ENCODE measurements around the gene COA3.
"Not testable (repeated sequence)": the region's sequence is repeated elsewhere in the genome, so short reads cannot be mapped to it uniquely, and the experiment has no call there.

The COA3 gene

GRCh38 chr17:42773290-42774035 lies 25.0 kb downstream of the COA3 start, which contains the start of gene VPS25:
Gene VPS25, plus strand, starts transcription at chr17:42773449. Its CDS starts 27 bp downstream, at chr17:42773476.
- peak; percentile 47 to 63 (median 53) for DNase-seq
- Histone ChIP-seq H3K9me3 (ENCODE audit: control insufficient read depth, low read length) (no peaks in the 10 kb centered on the region), H3K4me1 (ENCODE audit: control insufficient read depth, insufficient read depth, low read length, poor library complexity, severe bottlenecking) (peaks cover 6% of the 10 kb centered on the region), H3K27me3 (replicated peaks; ENCODE audit: control insufficient read depth, insufficient read depth, low read length, poor library complexity, severe bottlenecking) (no peaks in the 10 kb centered on the region), H3K36me3 (ENCODE audit: control insufficient read depth, insufficient read depth, low read length) (peaks cover 26% of the 10 kb centered on the region), H3K4me3 (ENCODE audit: insufficient read depth, low read depth, low read length, poor library complexity, severe bottlenecking) (peak within 1 kb of the TSS; percentile 85), H3K27ac (ENCODE audit: insufficient read depth, low read length, poor library complexity, severe bottlenecking) (peak within 1 kb of the TSS; percentile 81)

GRCh38 chr17:42772945-42773289 lies 25.6 kb downstream of the COA3 start:
- Histone ChIP-seq H3K27ac (ENCODE audit: insufficient read depth, low read length, poor library complexity, severe bottlenecking) (peak overlapping the region; percentile 81), H3K4me1 (ENCODE audit: control insufficient read depth, insufficient read depth, low read length, poor library complexity, severe bottlenecking) (peaks cover 6% of the 10 kb centered on the region), H3K4me3 (ENCODE audit: insufficient read depth, low read depth, low read length, poor library complexity, severe bottlenecking) (peak overlapping the region; percentile 85), H3K27me3 (replicated peaks; ENCODE audit: control insufficient read depth, insufficient read depth, low read length, poor library complexity, severe bottlenecking) (no peaks in the 10 kb centered on the region), H3K36me3 (ENCODE audit: control insufficient read depth, insufficient read depth, low read length) (peaks cover 21% of the 10 kb centered on the region), H3K9me3 (ENCODE audit: control insufficient read depth, low read length) (no peaks in the 10 kb centered on the region)
- DNase-seq: no peak

DNA sequence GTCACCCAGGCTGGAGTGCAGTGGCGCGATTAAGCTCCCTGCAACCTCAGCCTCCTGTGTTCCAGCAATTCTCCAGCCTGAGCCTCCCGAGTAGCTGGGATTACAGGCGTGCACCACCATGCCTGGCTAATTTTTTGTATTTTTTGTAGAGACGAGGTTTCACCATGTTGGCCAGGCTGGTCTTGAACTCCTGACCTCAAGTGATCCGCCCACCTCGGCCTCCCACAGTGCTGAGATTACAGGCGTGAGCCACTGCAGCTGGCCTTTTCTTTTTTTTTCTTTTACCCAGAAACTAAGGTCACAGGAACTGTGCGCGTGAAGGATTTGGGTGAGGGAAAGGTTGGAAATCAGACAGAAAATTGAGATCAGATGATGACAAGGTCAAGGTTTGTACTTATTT lies 28.5 kb downstream of the COA3 start:
- not testable (repeated sequence) for H3K4me3 ChIP-seq (ENCODE audit: insufficient read depth, low read depth, low read length, poor library complexity, severe bottlenecking); H3K36me3 ChIP-seq (ENCODE audit: control insufficient read depth, insufficient read depth, low read length)

DNA sequence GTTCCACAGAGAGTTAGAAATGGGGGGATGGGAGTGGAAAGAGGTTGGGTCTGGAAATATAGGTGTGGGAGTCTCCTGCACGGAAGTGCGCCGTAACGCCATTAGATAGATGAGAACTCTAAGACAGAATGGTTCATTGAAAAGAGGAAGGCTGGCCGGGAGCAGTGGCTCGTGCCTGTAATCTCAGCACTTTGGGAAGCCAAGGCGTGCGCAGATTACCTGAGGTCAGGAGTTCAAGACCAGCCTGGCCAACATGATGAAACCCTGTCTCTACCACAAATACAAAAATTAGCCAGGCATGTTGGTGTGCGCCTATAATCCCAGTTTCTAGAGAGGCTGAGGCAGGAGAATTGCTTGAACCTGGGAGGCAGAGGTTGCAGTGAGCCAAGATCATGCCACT lies 30.5 kb downstream of the COA3 start:
- peaks cover 10% of the 10 kb centered on the region for H3K27me3 ChIP-seq (replicated peaks; ENCODE audit: control insufficient read depth, insufficient read depth, low read length, poor library complexity, severe bottlenecking)
- H3K27ac ChIP-seq (ENCODE audit: insufficient read depth, low read length, poor library complexity, severe bottlenecking); H3K36me3 ChIP-seq (ENCODE audit: control insufficient read depth, insufficient read depth, low read length); DNase-seq; H3K4me3 ChIP-seq (ENCODE audit: insufficient read depth, low read depth, low read length, poor library complexity, severe bottlenecking); H3K4me1 ChIP-seq (ENCODE audit: control insufficient read depth, insufficient read depth, low read length, poor library complexity, severe bottlenecking); H3K9me3 ChIP-seq (ENCODE audit: control insufficient read depth, low read length): not testable (repeated sequence)

More for the DNA sequence above, 28.5 kb downstream of the COA3 start:
- not testable (repeated sequence) for H3K9me3 ChIP-seq (ENCODE audit: control insufficient read depth, low read length); H3K27me3 ChIP-seq (replicated peaks; ENCODE audit: control insufficient read depth, insufficient read depth, low read length, poor library complexity, severe bottlenecking); H3K4me1 ChIP-seq (ENCODE audit: control insufficient read depth, insufficient read depth, low read length, poor library complexity, severe bottlenecking); DNase-seq; H3K27ac ChIP-seq (ENCODE audit: insufficient read depth, low read length, poor library complexity, severe bottlenecking)

DNA sequence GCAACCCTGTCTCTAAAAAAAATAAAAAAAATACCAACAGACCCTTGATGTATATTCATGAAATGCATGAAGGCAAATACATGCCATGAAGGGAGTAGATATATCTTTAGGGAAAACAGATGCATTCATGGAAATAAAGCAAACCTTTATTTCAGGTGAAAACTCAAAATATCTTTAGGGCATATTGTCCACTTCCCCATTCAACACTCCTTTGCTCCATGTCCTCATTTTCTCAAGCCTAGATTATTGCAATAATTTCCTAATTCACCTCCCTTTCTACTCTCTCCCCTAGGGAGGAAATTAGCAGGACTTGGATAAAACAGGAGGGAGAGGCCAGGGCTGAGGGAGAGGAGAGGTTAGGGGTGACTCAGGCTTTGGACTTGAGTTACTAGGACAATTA lies 31.0 kb downstream of the COA3 start:
- Histone ChIP-seq H3K4me1 (ENCODE audit: control insufficient read depth, insufficient read depth, low read length, poor library complexity, severe bottlenecking) (no peaks in the 10 kb centered on the region), H3K4me3 (ENCODE audit: insufficient read depth, low read depth, low read length, poor library complexity, severe bottlenecking) (no peak overlapping the region), H3K36me3 (ENCODE audit: control insufficient read depth, insufficient read depth, low read length) (no peaks in the 10 kb centered on the region), H3K9me3 (ENCODE audit: control insufficient read depth, low read length) (no peaks in the 10 kb centered on the region), H3K27ac (ENCODE audit: insufficient read depth, low read length, poor library complexity, severe bottlenecking) (no peak overlapping the region), H3K27me3 (replicated peaks; ENCODE audit: control insufficient read depth, insufficient read depth, low read length, poor library complexity, severe bottlenecking) (peaks cover 15% of the 10 kb centered on the region)
- DNase-seq: no peak

- Histone ChIP-seq H3K36me3 (ENCODE audit: control insufficient read depth, insufficient read depth, low read length) (no peaks in the 10 kb centered on the region), H3K9me3 (ENCODE audit: control insufficient read depth, low read length) (no peaks in the 10 kb centered on the region), H3K4me3 (ENCODE audit: insufficient read depth, low read depth, low read length, poor library complexity, severe bottlenecking) (no peak overlapping the region), H3K27ac (ENCODE audit: insufficient read depth, low read length, poor library complexity, severe bottlenecking) (no peak overlapping the region), H3K27me3 (replicated peaks; ENCODE audit: control insufficient read depth, insufficient read depth, low read length, poor library complexity, severe bottlenecking) (peaks cover 29% of the 10 kb centered on the region), H3K4me1 (ENCODE audit: control insufficient read depth, insufficient read depth, low read length, poor library complexity, severe bottlenecking) (peaks cover 5% of the 10 kb centered on the region)
- no peak for DNase-seq
Measured at GRCh38 chr17:42766124-42766523, 32.4 kb downstream of the COA3 start.

DNA sequence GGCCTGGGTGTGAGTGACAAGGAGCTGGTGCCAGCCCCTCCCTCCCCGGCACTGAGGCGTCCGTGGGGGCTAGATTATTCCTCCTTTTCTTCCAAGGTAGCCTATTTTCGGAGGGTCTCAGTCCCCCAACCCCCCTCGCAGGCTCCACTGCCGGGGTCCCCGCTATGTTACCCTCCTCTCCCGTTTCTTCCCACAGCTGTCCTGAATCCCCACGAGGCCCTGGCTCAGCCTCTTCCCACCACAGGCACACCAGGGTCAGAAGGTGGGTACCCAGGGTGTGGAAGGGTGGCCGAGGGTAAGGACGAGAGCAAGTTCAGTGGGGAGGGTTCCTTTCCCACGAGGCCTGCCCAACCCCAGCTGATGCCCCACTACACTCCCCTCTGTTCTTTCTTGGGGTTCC lies 36.9 kb downstream of the COA3 start:
- Histone ChIP-seq H3K27ac (ENCODE audit: insufficient read depth, low read length, poor library complexity, severe bottlenecking) (no peak overlapping the region), H3K9me3 (ENCODE audit: control insufficient read depth, low read length) (no peaks in the 10 kb centered on the region), H3K4me3 (ENCODE audit: insufficient read depth, low read depth, low read length, poor library complexity, severe bottlenecking) (no peak overlapping the region), H3K36me3 (ENCODE audit: control insufficient read depth, insufficient read depth, low read length) (no peaks in the 10 kb centered on the region), H3K27me3 (replicated peaks; ENCODE audit: control insufficient read depth, insufficient read depth, low read length, poor library complexity, severe bottlenecking) (peaks cover 36% of the 10 kb centered on the region), H3K4me1 (ENCODE audit: control insufficient read depth, insufficient read depth, low read length, poor library complexity, severe bottlenecking) (peaks cover 9% of the 10 kb centered on the region)
- DNase-seq: no peak

DNA sequence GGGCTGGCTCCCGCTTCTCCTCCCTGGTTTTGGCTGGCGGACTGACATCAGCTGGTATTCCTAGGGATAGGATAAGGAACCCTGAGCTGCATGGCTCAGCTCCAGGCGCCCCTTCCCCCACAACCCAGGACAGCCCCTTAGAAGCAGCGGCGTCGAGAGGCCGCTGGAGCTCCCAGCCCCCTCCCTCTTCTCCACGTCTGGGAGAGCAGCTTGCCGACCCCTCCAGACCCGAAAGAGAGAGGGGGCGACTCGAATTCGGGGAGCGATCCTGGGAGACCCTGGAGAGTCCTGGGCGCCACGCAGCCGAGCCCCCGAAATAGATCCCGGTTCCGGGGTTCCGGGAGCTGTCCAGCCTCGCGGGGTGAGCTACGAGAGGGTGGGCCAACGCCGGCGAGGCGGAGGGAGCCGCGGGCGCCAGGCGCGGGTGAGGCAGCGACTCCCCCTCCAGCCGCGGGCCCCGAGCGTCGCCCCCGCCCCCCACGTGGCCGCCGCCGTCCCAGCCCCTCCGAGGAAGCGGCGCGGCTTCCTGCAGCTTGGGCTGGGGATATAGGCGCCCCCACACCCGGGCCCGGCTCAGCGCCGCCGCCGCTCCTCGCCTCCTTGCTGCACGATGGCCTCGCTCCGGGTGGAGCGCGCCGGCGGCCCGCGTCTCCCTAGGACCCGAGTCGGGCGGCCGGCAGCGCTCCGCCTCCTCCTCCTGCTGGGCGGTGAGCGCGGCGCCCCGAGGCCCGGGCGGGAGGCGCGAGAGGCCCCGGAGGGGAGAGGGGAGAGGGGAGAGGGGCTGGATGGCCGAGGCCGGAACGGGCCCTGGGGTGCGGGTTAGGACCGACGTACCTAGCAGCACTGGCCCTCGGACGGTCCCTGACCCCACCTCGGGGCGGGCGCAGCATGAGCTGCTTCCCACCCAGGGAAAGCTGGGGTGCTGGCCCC lies 37.6 kb downstream of the COA3 start, which contains the start of gene RAMP2:
TSS of gene RAMP2 (plus strand) at position 576 of the 930 bp plus-strand sequence. CDS start at position 611, 35 bp downstream.
- DNase-seq: no peak
- H3K27me3 ChIP-seq (replicated peaks; ENCODE audit: control insufficient read depth, insufficient read depth, low read length, poor library complexity, severe bottlenecking): peaks cover 36% of the 10 kb centered on the region

DNA sequence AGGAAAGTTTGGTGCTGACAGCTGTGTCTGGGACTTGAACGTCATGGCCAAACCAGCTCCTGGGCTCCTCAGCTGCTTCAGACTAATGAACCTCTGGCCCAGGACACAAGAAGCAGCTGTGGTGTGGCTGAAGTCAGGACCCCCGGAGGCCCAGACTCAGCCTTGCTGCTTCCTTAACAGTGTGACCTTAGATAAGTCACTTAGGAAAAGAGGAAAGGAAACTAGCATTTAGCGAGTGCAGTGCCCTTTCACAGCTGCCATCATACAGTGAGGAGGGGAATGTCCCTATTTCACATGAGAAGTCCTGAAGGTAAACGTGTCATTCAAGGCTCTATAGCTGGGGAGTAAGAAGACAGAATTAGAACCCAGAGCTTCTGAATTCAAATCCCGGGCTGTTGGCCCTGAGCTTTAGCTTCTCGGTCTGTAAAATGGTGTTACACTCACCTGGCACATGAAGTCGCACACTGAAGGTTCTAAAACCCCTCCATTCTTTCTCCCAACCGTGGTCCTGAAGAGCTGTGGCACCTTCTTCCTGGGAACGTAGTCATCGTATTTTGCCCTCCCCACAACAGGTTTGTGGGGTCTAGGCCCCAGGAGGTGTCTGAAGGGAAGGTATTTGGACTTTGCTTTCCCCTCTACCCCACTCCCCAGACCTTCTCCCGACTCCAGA lies 38.4 kb downstream of the COA3 start:
- H3K27ac ChIP-seq (ENCODE audit: insufficient read depth, low read length, poor library complexity, severe bottlenecking): no peak overlapping the region
- H3K27me3 ChIP-seq (replicated peaks; ENCODE audit: control insufficient read depth, insufficient read depth, low read length, poor library complexity, severe bottlenecking): peaks cover 30% of the 10 kb centered on the region
- peaks cover 9% of the 10 kb centered on the region for H3K4me1 ChIP-seq (ENCODE audit: control insufficient read depth, insufficient read depth, low read length, poor library complexity, severe bottlenecking)
- DNase-seq: no peak
- H3K9me3 ChIP-seq (ENCODE audit: control insufficient read depth, low read length): no peaks in the 10 kb centered on the region
- H3K4me3 ChIP-seq (ENCODE audit: insufficient read depth, low read depth, low read length, poor library complexity, severe bottlenecking): no peak overlapping the region
- H3K36me3 ChIP-seq (ENCODE audit: control insufficient read depth, insufficient read depth, low read length): no peaks in the 10 kb centered on the region

More for the DNA sequence above, 37.6 kb downstream of the COA3 start, which contains the start of gene RAMP2:
- peak within 1 kb of the TSS; percentile 37 for H3K4me3 ChIP-seq (ENCODE audit: insufficient read depth, low read depth, low read length, poor library complexity, severe bottlenecking)
- H3K36me3 ChIP-seq (ENCODE audit: control insufficient read depth, insufficient read depth, low read length): no peaks in the 10 kb centered on the region
- peaks cover 9% of the 10 kb centered on the region for H3K4me1 ChIP-seq (ENCODE audit: control insufficient read depth, insufficient read depth, low read length, poor library complexity, severe bottlenecking)
- H3K27ac ChIP-seq (ENCODE audit: insufficient read depth, low read length, poor library complexity, severe bottlenecking): no peak within 1 kb of the TSS
- H3K9me3 ChIP-seq (ENCODE audit: control insufficient read depth, low read length): no peaks in the 10 kb centered on the region
